Activated B cell treated with CpG ODN at 0.5 μM for 24 hours (primary cell): Measurements from ENCODE around the gene ARHGEF2. TPM values are rescaled to one million over a fixed set of nuclear protein-coding genes. Genes with fewer than 3 reads are reported as not detected.
A peak's percentile ranks its signal among the peaks of the same experiment; 100 is the strongest.

Experiments
- ATAC-seq: fragments of 200-7000 bp; cut with Tn5 transposase; one replicate; pipeline ENCODE4 v1.10.0; 2021; ENCODE audit warnings: low read depth, mild to moderate bottlenecking, moderate library complexity
- CTCF ChIA-PET: fragments of 350-600 bp; sonication (Branson Sonifier 250); formaldehyde crosslinking; loops from one replicate; lab custom pipeline; 2021; ENCODE audit warnings: antibody characterized with exemption; lab: Charles Lee
- POLR2A ChIA-PET: fragments of 350-600 bp; sonication (Branson Sonifier 250); formaldehyde crosslinking; loops from one replicate; lab custom pipeline; 2021; ENCODE audit warnings: antibody characterized with exemption; lab: Charles Lee
- DNase-seq: peaks from one replicate; pipeline ENCODE4 v3.0.0; 2022
- H3K27ac Mint-ChIP-seq: one replicate; pipeline ENCODE4 v1.8.0; 2020; ENCODE audit warnings: mixed read lengths
- H3K27me3 Mint-ChIP-seq: one replicate; pipeline ENCODE4 v1.8.0; 2021; ENCODE audit warnings: mixed read lengths
- H3K36me3 Mint-ChIP-seq: one replicate; pipeline ENCODE4 v1.8.0; 2021; ENCODE audit warnings: low read depth, mixed read lengths
- H3K4me1 Mint-ChIP-seq: one replicate; pipeline ENCODE4 v1.8.0; 2021; ENCODE audit warnings: mixed read lengths
- H3K4me3 Mint-ChIP-seq: one replicate; pipeline ENCODE4 v1.8.0; 2020; ENCODE audit warnings: mild to moderate bottlenecking, mixed read lengths
- H3K9me3 Mint-ChIP-seq: one replicate; pipeline ENCODE4 v1.8.0; 2020; ENCODE audit warnings: mixed read lengths
- intact Hi-C: fragments of 100-400 bp; cut with micrococcal nuclease; formaldehyde crosslinking; loops from one replicate; pipeline ENCODE4 v1.15.1; 2024
- total RNA-seq: library from RNA; stranded (reverse); gene quantifications from 2 replicates; pipeline ENCODE4 v1.2.3, GENCODE V29; 2022
- TF ChIP-seq, protein P1 (sequence below): fragments of 200-600 bp; IDR thresholded peaks from one replicate; pipeline ENCODE4 v1.8.0; 2022; ENCODE audit warnings: antibody characterized with exemption, mild to moderate bottlenecking

ARHGEF2 gene
- total RNA-seq, 1 donor from 2014 or later, result 207 TPM

DNA sequence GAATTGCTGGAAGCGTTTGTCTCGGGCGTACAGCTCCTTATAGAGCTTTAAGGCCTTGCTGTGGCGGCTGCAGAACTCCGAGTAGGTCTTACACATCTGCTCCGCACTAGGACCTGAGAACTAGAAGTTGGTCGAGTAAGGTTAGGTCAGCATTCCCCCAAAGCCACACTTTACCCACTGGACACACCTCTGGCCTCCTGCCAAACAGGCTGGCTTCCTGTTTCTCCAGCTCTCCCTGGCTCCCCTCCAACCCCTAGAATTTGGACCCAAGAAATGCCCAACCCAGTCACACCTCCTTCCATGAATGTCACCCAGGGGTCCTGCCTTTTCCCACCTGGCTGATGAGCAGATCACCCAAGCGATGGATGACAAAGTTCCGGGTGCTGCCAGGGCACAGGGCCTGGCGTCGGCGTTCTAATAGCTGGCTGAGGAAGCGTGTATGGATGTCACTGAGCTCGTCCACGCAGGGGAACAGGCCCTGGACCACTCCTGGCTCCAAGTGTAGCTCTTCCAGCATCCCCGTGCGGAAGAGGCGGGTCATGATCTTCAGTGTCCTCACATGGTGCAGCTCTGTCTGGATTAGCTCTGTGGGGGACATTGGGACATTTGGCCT lies 15.6 kb downstream of the ARHGEF2 start:
- Mint-ChIP-seq H3K4me1 (peaks cover 75% of the 10 kb centered on the region), H3K27ac (peak overlapping the region; percentile 85), H3K27me3 (no peaks in the 10 kb centered on the region), H3K9me3 (no peaks in the 10 kb centered on the region), H3K36me3 (peaks cover 89% of the 10 kb centered on the region), H3K4me3 (no peak overlapping the region)
- POLR2A ChIA-PET, result interaction anchor here (1.0 to 11.7 kb wide), 6 partner anchors 8 to 319 kb away, joined by 3 to 127 read pairs (median 6); partner anchors contain the start of gene ARHGEF2
- CTCF ChIA-PET, result interaction anchor here (0.6 to 2.4 kb wide), 3 partner anchors 22 to 27 kb away, joined by 3 to 5 read pairs (median 3); no protein-coding TSS in a partner anchor
- intact Hi-C loops, result loop anchor here (1.0 kb wide), 1 partner anchor 8 kb away; no protein-coding TSS in a partner anchor
- DNase-seq (no peak), ATAC-seq (no peak)
- TF ChIP-seq, protein P1, sequence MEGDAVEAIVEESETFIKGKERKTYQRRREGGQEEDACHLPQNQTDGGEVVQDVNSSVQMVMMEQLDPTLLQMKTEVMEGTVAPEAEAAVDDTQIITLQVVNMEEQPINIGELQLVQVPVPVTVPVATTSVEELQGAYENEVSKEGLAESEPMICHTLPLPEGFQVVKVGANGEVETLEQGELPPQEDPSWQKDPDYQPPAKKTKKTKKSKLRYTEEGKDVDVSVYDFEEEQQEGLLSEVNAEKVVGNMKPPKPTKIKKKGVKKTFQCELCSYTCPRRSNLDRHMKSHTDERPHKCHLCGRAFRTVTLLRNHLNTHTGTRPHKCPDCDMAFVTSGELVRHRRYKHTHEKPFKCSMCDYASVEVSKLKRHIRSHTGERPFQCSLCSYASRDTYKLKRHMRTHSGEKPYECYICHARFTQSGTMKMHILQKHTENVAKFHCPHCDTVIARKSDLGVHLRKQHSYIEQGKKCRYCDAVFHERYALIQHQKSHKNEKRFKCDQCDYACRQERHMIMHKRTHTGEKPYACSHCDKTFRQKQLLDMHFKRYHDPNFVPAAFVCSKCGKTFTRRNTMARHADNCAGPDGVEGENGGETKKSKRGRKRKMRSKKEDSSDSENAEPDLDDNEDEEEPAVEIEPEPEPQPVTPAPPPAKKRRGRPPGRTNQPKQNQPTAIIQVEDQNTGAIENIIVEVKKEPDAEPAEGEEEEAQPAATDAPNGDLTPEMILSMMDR, result no peak

DNA sequence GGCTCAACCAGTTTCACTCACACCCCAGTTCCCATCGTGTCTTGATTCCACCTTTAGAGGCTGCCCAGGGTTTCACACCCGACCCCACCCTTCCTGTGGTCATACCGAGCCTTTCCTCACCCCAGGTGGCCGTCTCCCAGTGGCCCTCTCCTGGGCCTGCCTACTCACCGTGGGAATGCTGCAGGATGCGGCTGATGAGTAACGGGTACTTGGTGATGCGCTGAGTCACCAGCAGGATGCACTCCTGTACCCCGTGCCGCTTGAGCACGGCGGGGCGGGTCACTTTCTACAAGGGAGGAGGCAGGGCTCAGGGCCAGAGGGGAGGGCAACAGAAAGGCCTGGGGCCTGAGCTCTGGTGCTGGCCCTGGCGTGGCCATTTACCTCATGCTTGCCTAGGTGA lies 16.4 kb downstream of the ARHGEF2 start:
- ATAC-seq, result peak; percentile 53
- POLR2A ChIA-PET, result interaction anchor here (1.5 to 11.7 kb wide), 3 partner anchors 9 to 16 kb away, joined by 5 to 127 read pairs (median 11); partner anchors contain the start of gene ARHGEF2
- H3K9me3 Mint-ChIP-seq, result no peaks in the 10 kb centered on the region
- CTCF ChIA-PET, result interaction anchor here (1.1 to 2.4 kb wide), 2 partner anchors 21 to 24 kb away, joined by 3 to 5 read pairs; no protein-coding TSS in a partner anchor
- DNase-seq, result no peak
- intact Hi-C loops, result loop anchor here (1.0 kb wide), 1 partner anchor 8 kb away; no protein-coding TSS in a partner anchor
- TF ChIP-seq, protein P1, result no peak
- H3K4me1 Mint-ChIP-seq, result peaks cover 67% of the 10 kb centered on the region
- H3K4me3 Mint-ChIP-seq, result peak overlapping the region; percentile 41
- no peaks in the 10 kb centered on the region for H3K27me3 Mint-ChIP-seq
- H3K36me3 Mint-ChIP-seq, result peaks cover 89% of the 10 kb centered on the region
- peak overlapping the region; percentile 85 for H3K27ac Mint-ChIP-seq

DNA sequence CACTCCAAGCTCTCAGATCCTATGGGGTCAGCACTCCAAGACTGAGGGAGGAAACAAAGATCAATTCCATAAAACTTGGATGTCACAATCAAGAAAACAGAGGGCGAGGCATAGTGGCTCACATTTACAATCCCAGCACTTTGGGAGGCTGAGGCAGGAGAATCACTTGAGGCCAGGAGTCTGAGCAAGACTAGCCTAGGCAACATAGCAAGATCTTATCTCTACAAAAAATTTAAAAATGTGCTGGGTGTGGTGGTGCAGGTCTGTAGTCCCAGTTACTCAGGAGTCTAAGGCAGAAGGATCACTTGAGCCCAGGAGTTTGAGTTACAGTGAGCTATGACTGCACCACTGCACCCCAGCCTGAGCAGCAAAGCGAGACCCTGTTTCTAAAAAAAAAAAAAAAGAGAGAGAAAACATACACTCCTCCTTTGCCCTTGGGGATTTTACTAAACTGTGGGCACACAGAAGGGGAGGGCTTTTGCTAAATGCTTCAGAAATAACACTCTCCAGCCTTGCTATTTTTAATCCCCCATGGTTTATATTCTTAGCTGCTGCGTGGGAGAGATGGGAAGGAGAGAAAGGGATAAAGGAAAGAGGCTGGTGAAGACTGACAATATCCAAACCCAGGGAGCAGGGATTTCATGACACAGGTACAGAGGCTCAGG lies 18.1 kb downstream of the ARHGEF2 start:
- POLR2A ChIA-PET, result interaction anchor here (0.7 to 11.7 kb wide), 10 partner anchors 9 to 25 kb away, joined by 3 to 127 read pairs (median 8); partner anchors contain the start of gene ARHGEF2
- H3K4me3 Mint-ChIP-seq, result peak overlapping the region; percentile 66
- H3K9me3 Mint-ChIP-seq, result no peaks in the 10 kb centered on the region
- CTCF ChIA-PET, result interaction anchor here (0.9 to 2.6 kb wide), 4 partner anchors 14 to 28 kb away, joined by 3 to 16 read pairs (median 5); no protein-coding TSS in a partner anchor
- peak overlapping the region; percentile 85 for H3K27ac Mint-ChIP-seq
- H3K27me3 Mint-ChIP-seq, result no peaks in the 10 kb centered on the region
- H3K36me3 Mint-ChIP-seq, result peaks cover 85% of the 10 kb centered on the region
- intact Hi-C loops, result loop anchor here (1.0 kb wide), 3 partner anchors 14 to 29 kb away; partner anchors contain the start of gene ARHGEF2
- DNase-seq (no peak), ATAC-seq (peak; percentile 86)
- H3K4me1 Mint-ChIP-seq, result peaks cover 52% of the 10 kb centered on the region
- TF ChIP-seq, protein P1, result no peak

DNA sequence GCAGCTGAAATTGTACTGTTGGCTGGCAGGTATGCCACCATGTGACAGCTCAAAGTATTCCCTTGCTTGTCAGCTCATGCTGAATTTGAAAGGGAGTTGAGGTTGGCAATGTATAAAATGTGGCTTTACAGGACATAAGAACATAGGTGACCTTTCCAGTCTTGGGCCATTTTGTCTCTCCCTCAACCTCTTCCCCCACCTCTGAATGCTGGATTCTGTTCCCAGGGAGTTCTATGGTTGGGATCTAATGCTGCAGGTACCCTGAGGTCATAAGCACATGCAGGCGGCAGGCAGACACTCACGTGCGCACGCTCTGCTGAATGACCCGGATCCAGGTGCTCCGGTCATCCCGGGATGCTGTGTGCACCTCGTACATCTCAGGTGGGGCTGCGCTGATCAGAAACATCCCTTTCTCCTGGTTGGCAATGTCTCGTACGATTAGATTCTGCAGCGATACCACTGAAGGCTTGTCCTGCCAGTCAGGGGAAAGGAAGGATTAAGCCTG lies 20.9 kb downstream of the ARHGEF2 start:
- ChIA-PET POLR2A (interaction anchor here (0.5 to 11.7 kb wide), 6 partner anchors 9 to 411 kb away, joined by 3 to 127 read pairs (median 4); partner anchors contain the start of gene ARHGEF2), CTCF (interaction anchor here (0.8 to 3.6 kb wide), 3 partner anchors 19 to 32 kb away, joined by 4 to 18 read pairs (median 8); partner anchors contain the start of gene ARHGEF2)
- TF ChIP-seq, protein P1, result no peak
- peaks cover 90% of the 10 kb centered on the region for H3K36me3 Mint-ChIP-seq
- DNase-seq (no peak), ATAC-seq (no peak)
- no peaks in the 10 kb centered on the region for H3K9me3 Mint-ChIP-seq
- intact Hi-C loops, result no loop called here
- peaks cover 40% of the 10 kb centered on the region for H3K4me1 Mint-ChIP-seq
- no peaks in the 10 kb centered on the region for H3K27me3 Mint-ChIP-seq
- no peak overlapping the region for H3K4me3 Mint-ChIP-seq
- peak overlapping the region; percentile 41 for H3K27ac Mint-ChIP-seq
